HepG2 (cell line): ENCODE results near the gene BPIFA1. TPM values are rescaled to one million over a fixed set of nuclear protein-coding genes. Genes with fewer than 3 reads are reported as not detected.

Experiments used
- CBFB ChIP-seq: sonication (generic); formaldehyde crosslinking; IDR thresholded peaks from 2 replicates; pipeline ENCODE4 v1.4.0; 2020; ENCODE audit warnings: missing genetic modification reagents
- ELF1 ChIP-seq: sonication (generic); formaldehyde crosslinking; IDR thresholded peaks from 2 replicates; pipeline ENCODE4 v1.4.0; 2020; ENCODE audit warnings: missing genetic modification reagents
- FOXA3 ChIP-seq: IDR thresholded peaks from 2 replicates; pipeline ENCODE4 v1.6.1; 2016; ENCODE audit warnings: missing genetic modification reagents, missing compliant biosample characterization
- JARID2 ChIP-seq: sonication (generic); formaldehyde crosslinking; IDR thresholded peaks from 2 replicates; pipeline ENCODE4 v1.8.1; 2023; ENCODE audit warnings: missing genetic modification reagents, inconsistent platforms; ENCODE audit not compliant: insufficient replicate concordance
- KAT8 ChIP-seq: IDR thresholded peaks from 2 replicates; pipeline ENCODE4 v1.6.1; 2016; ENCODE audit warnings: missing genetic modification reagents, missing compliant biosample characterization
- PRMT3 ChIP-seq: sonication (generic); formaldehyde crosslinking; IDR thresholded peaks from 2 replicates; pipeline ENCODE4 v1.8.1; 2022; ENCODE audit warnings: low read depth, mild to moderate bottlenecking, moderate library complexity, missing genetic modification reagents, borderline replicate concordance
- REXO4 ChIP-seq: sonication (generic); formaldehyde crosslinking; IDR thresholded peaks from 2 replicates; pipeline ENCODE4 v1.8.0; 2022; ENCODE audit warnings: missing genetic modification reagents, mild to moderate bottlenecking, borderline replicate concordance
- SOX6 ChIP-seq, 2 experiments: fragments of 450-650 bp in 1 of 2; sonication (generic) in 1 of 2; formaldehyde crosslinking in 1 of 2; IDR thresholded peaks; 2 replicates each; pipeline versions ENCODE4 v1.4.0 to v1.6.1; 2017 to 2020; ENCODE audit warnings: antibody characterized with exemption in 1 of 2, mild to moderate bottlenecking in 1 of 2, missing genetic modification reagents in 1 of 2
- TOPORS ChIP-seq: sonication (generic); formaldehyde crosslinking; IDR thresholded peaks from 2 replicates; pipeline ENCODE4 v1.8.0; 2023; ENCODE audit warnings: mild to moderate bottlenecking, missing genetic modification reagents
- ZMYM3 ChIP-seq: sonication (generic); formaldehyde crosslinking; IDR thresholded peaks from 2 replicates; pipeline ENCODE4 v1.5.1; 2020; ENCODE audit warnings: mild to moderate bottlenecking, missing genetic modification reagents
- ZNF337 ChIP-seq: sonication (generic); formaldehyde crosslinking; IDR thresholded peaks from 2 replicates; pipeline ENCODE4 v1.5.1; 2020; ENCODE audit warnings: missing genetic modification reagents, low read depth, mild to moderate bottlenecking, borderline replicate concordance
- ZNF432 ChIP-seq: sonication (generic); formaldehyde crosslinking; IDR thresholded peaks from 2 replicates; pipeline ENCODE4 v1.5.0; 2020; ENCODE audit warnings: missing genetic modification reagents, mild to moderate bottlenecking, borderline replicate concordance
- ZNF556 ChIP-seq: sonication (generic); formaldehyde crosslinking; IDR thresholded peaks from 2 replicates; pipeline ENCODE4 v1.4.0; 2020; ENCODE audit warnings: mild to moderate bottlenecking, missing genetic modification reagents, borderline replicate concordance
- ZNF747 ChIP-seq: sonication (generic); formaldehyde crosslinking; IDR thresholded peaks from 2 replicates; pipeline ENCODE4 v1.8.1; 2023; ENCODE audit warnings: missing genetic modification reagents, mild to moderate bottlenecking, borderline replicate concordance
- polyA plus RNA-seq, 8 experiments: library from polyadenylated mRNA; depleted of rRNA in 3 of 8; stranded (reverse) in 7 of 8; unstranded in 1 of 8; fragments of >200 nt; fragmentation: Illumina TruSeq in 4 of 8; extraction: Trizol in 4 of 8; gene quantifications; 2 replicates each; pipeline versions ENCODE4 v1.2.1 to v1.2.3, GENCODE V29; 2011 to 2016; ENCODE audit warnings: low read depth in 4 of 8, missing spikeins in 1 of 8, mixed read lengths in 1 of 8; ENCODE audit not compliant: insufficient read depth in 1 of 8
- total RNA-seq, 5 experiments: library from RNA; depleted of rRNA; stranded (reverse); fragments of >200 nt; fragmentation: Illumina TruSeq; extraction: Trizol; gene quantifications; 2 replicates each; pipeline ENCODE4 v1.2.3, GENCODE V29; 2016; ENCODE audit warnings: low read depth in 1 of 5
- TF ChIP-seq, protein P1 (sequence below): sonication (generic); formaldehyde crosslinking; conservative IDR thresholded peaks from 2 replicates; pipeline ENCODE4 v1.8.0; 2022; ENCODE audit warnings: low read depth, missing genetic modification reagents
- TF ChIP-seq, protein P2 (sequence below): sonication (generic); formaldehyde crosslinking; IDR thresholded peaks from 2 replicates; pipeline ENCODE4 v1.5.0; 2020; ENCODE audit warnings: missing genetic modification reagents
- TF ChIP-seq, protein P3 (sequence below): sonication (generic); formaldehyde crosslinking; IDR thresholded peaks from 2 replicates; pipeline ENCODE4 v1.5.0; 2020; ENCODE audit warnings: mild to moderate bottlenecking, missing genetic modification reagents, borderline replicate concordance
- TF ChIP-seq, protein P4 (sequence below): sonication (generic); formaldehyde crosslinking; IDR thresholded peaks from 2 replicates; pipeline ENCODE4 v1.8.0; 2022; ENCODE audit warnings: missing genetic modification reagents, mild to moderate bottlenecking, inconsistent platforms, borderline replicate concordance
- TF ChIP-seq, protein P5 (sequence below): sonication (generic); formaldehyde crosslinking; IDR thresholded peaks from 2 replicates; pipeline ENCODE4 v1.5.1; 2020; ENCODE audit warnings: mild to moderate bottlenecking, moderate library complexity, missing genetic modification reagents
- TF ChIP-seq, protein P6 (sequence below): sonication (generic); formaldehyde crosslinking; IDR thresholded peaks from 2 replicates; pipeline ENCODE4 v1.8.0; 2022; ENCODE audit warnings: missing genetic modification reagents, mild to moderate bottlenecking, borderline replicate concordance

The BPIFA1 gene
- total and polyA plus RNA-seq, 2 of the 13 experiments (the other 11 are each of a cell fraction or from before 2014, with no cell fraction given) = not detected

DNA sequence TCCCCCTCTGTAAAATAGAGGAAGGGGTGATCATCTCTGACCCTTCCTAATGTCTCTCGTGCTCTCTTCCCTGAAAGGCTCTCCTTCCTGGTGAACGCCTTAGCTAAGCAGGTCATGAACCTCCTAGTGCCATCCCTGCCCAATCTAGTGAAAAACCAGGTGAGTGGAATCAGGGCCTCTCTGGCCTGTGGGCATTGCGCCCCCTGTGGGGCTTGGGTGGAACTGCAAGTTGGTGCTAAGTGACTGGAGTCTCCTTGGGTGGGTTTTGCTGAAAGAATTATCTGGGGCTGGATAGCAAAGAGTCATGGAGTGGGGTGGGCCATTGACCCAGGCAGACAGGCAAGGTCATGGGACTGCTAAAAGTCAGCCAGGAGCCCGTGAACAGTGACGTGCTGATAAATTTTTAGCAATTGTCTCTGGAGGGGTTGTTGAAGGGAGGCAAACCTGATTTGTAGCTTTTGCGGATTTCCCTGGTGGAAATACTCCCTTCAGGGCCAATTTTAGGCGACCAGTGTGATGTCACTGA is 56.1 kb downstream of the BPIFA1 start (continued):
- TF ChIP-seq, protein P1, sequence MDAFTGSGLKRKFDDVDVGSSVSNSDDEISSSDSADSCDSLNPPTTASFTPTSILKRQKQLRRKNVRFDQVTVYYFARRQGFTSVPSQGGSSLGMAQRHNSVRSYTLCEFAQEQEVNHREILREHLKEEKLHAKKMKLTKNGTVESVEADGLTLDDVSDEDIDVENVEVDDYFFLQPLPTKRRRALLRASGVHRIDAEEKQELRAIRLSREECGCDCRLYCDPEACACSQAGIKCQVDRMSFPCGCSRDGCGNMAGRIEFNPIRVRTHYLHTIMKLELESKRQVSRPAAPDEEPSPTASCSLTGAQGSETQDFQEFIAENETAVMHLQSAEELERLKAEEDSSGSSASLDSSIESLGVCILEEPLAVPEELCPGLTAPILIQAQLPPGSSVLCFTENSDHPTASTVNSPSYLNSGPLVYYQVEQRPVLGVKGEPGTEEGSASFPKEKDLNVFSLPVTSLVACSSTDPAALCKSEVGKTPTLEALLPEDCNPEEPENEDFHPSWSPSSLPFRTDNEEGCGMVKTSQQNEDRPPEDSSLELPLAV (CRISPR knock-in tag) = 0 out of 2 replicates have a peak, but pooled peaks have one; percentile 59
- 0 out of 2 replicates have a peak, but pooled peaks have one; percentile 22 for TF ChIP-seq KAT8 (CRISPR knock-in tag)
- no peak for TF ChIP-seq SOX6 (IDR thresholded peaks at IDR 0.05)
- peak; percentile 53; the same call in 1 of the 2 replicates for TF ChIP-seq SOX6 (CRISPR knock-in tag; IDR thresholded peaks at IDR 0.05)
- TF ChIP-seq REXO4 = no peak
- TF ChIP-seq FOXA3 (CRISPR knock-in tag) = no peak
- TF ChIP-seq ZNF747 (CRISPR knock-in tag) = peak; percentile 45; the same call in 1 of the 2 replicates
- TF ChIP-seq, protein P2, sequence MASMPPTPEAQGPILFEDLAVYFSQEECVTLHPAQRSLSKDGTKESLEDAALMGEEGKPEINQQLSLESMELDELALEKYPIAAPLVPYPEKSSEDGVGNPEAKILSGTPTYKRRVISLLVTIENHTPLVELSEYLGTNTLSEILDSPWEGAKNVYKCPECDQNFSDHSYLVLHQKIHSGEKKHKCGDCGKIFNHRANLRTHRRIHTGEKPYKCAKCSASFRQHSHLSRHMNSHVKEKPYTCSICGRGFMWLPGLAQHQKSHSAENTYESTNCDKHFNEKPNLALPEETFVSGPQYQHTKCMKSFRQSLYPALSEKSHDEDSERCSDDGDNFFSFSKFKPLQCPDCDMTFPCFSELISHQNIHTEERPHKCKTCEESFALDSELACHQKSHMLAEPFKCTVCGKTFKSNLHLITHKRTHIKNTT (CRISPR knock-in tag) = no peak
- peak; percentile 60; the same call in 1 of the 2 replicates for TF ChIP-seq CBFB
- TF ChIP-seq, protein P3, sequence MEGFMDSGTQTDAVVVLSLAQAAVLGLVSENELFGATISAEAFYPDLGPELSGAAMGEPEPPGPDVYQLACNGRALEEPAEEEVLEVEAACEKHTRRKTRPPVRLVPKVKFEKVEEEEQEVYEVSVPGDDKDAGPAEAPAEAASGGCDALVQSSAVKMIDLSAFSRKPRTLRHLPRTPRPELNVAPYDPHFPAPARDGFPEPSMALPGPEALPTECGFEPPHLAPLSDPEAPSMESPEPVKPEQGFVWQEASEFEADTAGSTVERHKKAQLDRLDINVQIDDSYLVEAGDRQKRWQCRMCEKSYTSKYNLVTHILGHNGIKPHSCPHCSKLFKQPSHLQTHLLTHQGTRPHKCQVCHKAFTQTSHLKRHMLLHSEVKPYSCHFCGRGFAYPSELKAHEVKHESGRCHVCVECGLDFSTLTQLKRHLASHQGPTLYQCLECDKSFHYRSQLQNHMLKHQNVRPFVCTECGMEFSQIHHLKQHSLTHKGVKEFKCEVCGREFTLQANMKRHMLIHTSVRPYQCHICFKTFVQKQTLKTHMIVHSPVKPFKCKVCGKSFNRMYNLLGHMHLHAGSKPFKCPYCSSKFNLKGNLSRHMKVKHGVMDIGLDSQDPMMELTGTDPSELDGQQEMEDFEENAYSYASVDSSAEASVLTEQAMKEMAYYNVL (CRISPR knock-in tag) = peak; percentile 53; the same call in 1 of the 2 replicates
- TF ChIP-seq TOPORS (CRISPR knock-in tag) = no peak
- TF ChIP-seq JARID2 (CRISPR knock-in tag) = peak; percentile 69
- TF ChIP-seq, protein P4, sequence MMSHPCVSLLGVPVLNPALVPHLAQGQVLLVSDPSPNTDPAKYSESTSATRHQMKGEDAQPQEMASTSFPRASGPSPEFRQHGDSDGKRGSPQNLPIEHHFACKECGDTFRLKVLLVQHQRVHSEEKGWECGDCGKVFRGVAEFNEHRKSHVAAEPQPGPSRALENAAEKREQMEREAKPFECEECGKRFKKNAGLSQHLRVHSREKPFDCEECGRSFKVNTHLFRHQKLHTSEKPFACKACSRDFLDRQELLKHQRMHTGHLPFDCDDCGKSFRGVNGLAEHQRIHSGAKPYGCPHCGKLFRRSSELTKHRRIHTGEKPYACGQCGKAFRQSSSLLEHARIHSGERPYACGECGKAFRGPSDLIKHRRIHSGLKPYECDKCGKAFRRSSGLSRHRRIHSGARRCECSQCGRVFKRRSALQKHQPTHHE (CRISPR knock-in tag) = no peak
- TF ChIP-seq, protein P5, sequence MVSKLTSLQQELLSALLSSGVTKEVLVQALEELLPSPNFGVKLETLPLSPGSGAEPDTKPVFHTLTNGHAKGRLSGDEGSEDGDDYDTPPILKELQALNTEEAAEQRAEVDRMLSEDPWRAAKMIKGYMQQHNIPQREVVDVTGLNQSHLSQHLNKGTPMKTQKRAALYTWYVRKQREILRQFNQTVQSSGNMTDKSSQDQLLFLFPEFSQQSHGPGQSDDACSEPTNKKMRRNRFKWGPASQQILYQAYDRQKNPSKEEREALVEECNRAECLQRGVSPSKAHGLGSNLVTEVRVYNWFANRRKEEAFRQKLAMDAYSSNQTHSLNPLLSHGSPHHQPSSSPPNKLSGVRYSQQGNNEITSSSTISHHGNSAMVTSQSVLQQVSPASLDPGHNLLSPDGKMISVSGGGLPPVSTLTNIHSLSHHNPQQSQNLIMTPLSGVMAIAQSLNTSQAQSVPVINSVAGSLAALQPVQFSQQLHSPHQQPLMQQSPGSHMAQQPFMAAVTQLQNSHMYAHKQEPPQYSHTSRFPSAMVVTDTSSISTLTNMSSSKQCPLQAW (CRISPR knock-in tag) = peak; percentile 91
- no peak for TF ChIP-seq ZNF432
- TF ChIP-seq PRMT3 (CRISPR knock-in tag) = no peak
- no peak for TF ChIP-seq ZNF337 (CRISPR knock-in tag)
- TF ChIP-seq ZNF556 (CRISPR knock-in tag) = no peak
- no peak for TF ChIP-seq ZMYM3
- TF ChIP-seq, protein P6, sequence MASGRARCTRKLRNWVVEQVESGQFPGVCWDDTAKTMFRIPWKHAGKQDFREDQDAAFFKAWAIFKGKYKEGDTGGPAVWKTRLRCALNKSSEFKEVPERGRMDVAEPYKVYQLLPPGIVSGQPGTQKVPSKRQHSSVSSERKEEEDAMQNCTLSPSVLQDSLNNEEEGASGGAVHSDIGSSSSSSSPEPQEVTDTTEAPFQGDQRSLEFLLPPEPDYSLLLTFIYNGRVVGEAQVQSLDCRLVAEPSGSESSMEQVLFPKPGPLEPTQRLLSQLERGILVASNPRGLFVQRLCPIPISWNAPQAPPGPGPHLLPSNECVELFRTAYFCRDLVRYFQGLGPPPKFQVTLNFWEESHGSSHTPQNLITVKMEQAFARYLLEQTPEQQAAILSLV = peak; percentile 48; the same call in 1 of the 2 replicates
- 0 out of 2 replicates have a peak, but pooled peaks have one; percentile 17 for TF ChIP-seq ELF1
